WTC11 (cell line): ENCODE measurements around the gene SORCS2. TPM values are rescaled to one million over a fixed set of nuclear protein-coding genes. Genes with fewer than 3 reads are reported as not detected.

Experiments
- ATAC-seq: fragments of 200-7000 bp; cut with Tn5 transposase; 2 replicates; pipeline ENCODE4 v1.10.0; 2021; ENCODE audit warnings: mild to moderate bottlenecking, moderate library complexity
- CTCF ChIA-PET: fragments of 300-600 bp; sonication (Branson Sonifier 250); formaldehyde crosslinking; loops from one replicate; lab custom pipeline; 2021; ENCODE audit warnings: antibody characterized with exemption; lab: Charles Lee
- POLR2A ChIA-PET: fragments of 350-600 bp; sonication (Branson Sonifier 250); formaldehyde crosslinking; loops from one replicate; lab custom pipeline; 2021; ENCODE audit warnings: antibody characterized with exemption; lab: Charles Lee
- DNase-seq: peaks from one replicate; pipeline ENCODE4 v3.0.0; 2021; ENCODE audit warnings: low spot score
- H3K27ac Mint-ChIP-seq: 2 replicates; pipeline ENCODE4 v1.8.0; 2021; ENCODE audit warnings: mixed read lengths
- H3K27me3 Mint-ChIP-seq: 2 replicates; pipeline ENCODE4 v1.8.0; 2021; ENCODE audit warnings: low read depth, mild to moderate bottlenecking, moderate library complexity, mixed read lengths
- H3K36me3 Mint-ChIP-seq: 2 replicates; pipeline ENCODE4 v1.8.0; 2021; ENCODE audit warnings: mixed read lengths
- H3K4me1 Mint-ChIP-seq: 2 replicates; pipeline ENCODE4 v1.8.0; 2022; ENCODE audit warnings: mixed read lengths
- H3K4me3 Mint-ChIP-seq: 2 replicates; pipeline ENCODE4 v1.8.0; 2021; ENCODE audit warnings: mild to moderate bottlenecking, moderate library complexity, mixed read lengths
- H3K9me3 Mint-ChIP-seq: 2 replicates; pipeline ENCODE4 v1.8.0; 2021; ENCODE audit warnings: mixed read lengths
- ATF1 ChIP-seq: sonication (generic); formaldehyde crosslinking; IDR thresholded peaks from 2 replicates; pipeline ENCODE4 v1.8.1; 2023; ENCODE audit warnings: mild to moderate bottlenecking, moderate library complexity, missing genetic modification reagents
- CDX4 ChIP-seq: fragments of 250-450 bp; sonication (Bioruptor Pico); IDR thresholded peaks from 2 replicates; pipeline ENCODE4 v1.9.0; 2021; ENCODE audit warnings: moderate library complexity, mild to moderate bottlenecking, inconsistent platforms, borderline replicate concordance
- CREB1 ChIP-seq: sonication (generic); formaldehyde crosslinking; IDR thresholded peaks from 2 replicates; pipeline ENCODE4 v1.8.0; 2023; ENCODE audit warnings: mild to moderate bottlenecking, missing genetic modification reagents
- CTCF ChIP-seq: fragments of 200-600 bp; IDR thresholded peaks from 2 replicates; pipeline ENCODE4 v1.8.0; 2022; ENCODE audit warnings: antibody characterized with exemption
- ELF4 ChIP-seq: sonication (generic); formaldehyde crosslinking; IDR thresholded peaks from 2 replicates; pipeline ENCODE4 v1.8.1; 2022; ENCODE audit warnings: low read depth, mild to moderate bottlenecking, moderate library complexity, missing genetic modification reagents
- EMX1 ChIP-seq: fragments of 250-450 bp; sonication (Bioruptor Pico); IDR thresholded peaks from 2 replicates; pipeline ENCODE4 v1.8.0; 2021; ENCODE audit warnings: mild to moderate bottlenecking
- ETV6 ChIP-seq: sonication (generic); formaldehyde crosslinking; IDR thresholded peaks from 2 replicates; pipeline ENCODE4 v1.8.1; 2022; ENCODE audit warnings: mild to moderate bottlenecking, missing genetic modification reagents
- FOXP1 ChIP-seq: sonication (generic); formaldehyde crosslinking; IDR thresholded peaks from 2 replicates; pipeline ENCODE4 v1.8.0; 2022; ENCODE audit warnings: missing genetic modification reagents, mild to moderate bottlenecking, moderate library complexity, borderline replicate concordance
- GABPB1 ChIP-seq: sonication (generic); formaldehyde crosslinking; IDR thresholded peaks from 2 replicates; pipeline ENCODE4 v1.8.1; 2023; ENCODE audit warnings: mild to moderate bottlenecking, missing genetic modification reagents
- MAX ChIP-seq: sonication (generic); formaldehyde crosslinking; IDR thresholded peaks from 2 replicates; pipeline ENCODE4 v1.8.0; 2022; ENCODE audit warnings: mild to moderate bottlenecking, missing genetic modification reagents
- NFATC4 ChIP-seq: fragments of 250-450 bp; sonication (Bioruptor Pico); IDR thresholded peaks from 2 replicates; pipeline ENCODE4 v1.9.0; 2021; ENCODE audit warnings: mild to moderate bottlenecking
- NFE2L1 ChIP-seq: sonication (generic); formaldehyde crosslinking; IDR thresholded peaks from 2 replicates; pipeline ENCODE4 v1.8.1; 2023; ENCODE audit warnings: missing genetic modification reagents
- PRRX2 ChIP-seq: fragments of 250-450 bp; sonication (Bioruptor Pico); IDR thresholded peaks from 2 replicates; pipeline ENCODE4 v1.8.0; 2021; ENCODE audit warnings: mild to moderate bottlenecking
- RELA ChIP-seq: sonication (generic); formaldehyde crosslinking; IDR thresholded peaks from 2 replicates; pipeline ENCODE4 v1.8.1; 2022; ENCODE audit warnings: missing genetic modification reagents, mild to moderate bottlenecking, borderline replicate concordance
- RORB ChIP-seq: fragments of 250-450 bp; sonication (Bioruptor Pico); IDR thresholded peaks from 2 replicates; pipeline ENCODE4 v1.9.0; 2021; ENCODE audit warnings: mild to moderate bottlenecking
- SMAD3 ChIP-seq: sonication (generic); formaldehyde crosslinking; IDR thresholded peaks from 2 replicates; pipeline ENCODE4 v1.8.0; 2022; ENCODE audit warnings: missing genetic modification reagents, mild to moderate bottlenecking, borderline replicate concordance
- SMAD4 ChIP-seq: sonication (generic); formaldehyde crosslinking; IDR thresholded peaks from 2 replicates; pipeline ENCODE4 v1.8.0; 2022; ENCODE audit warnings: mild to moderate bottlenecking, missing genetic modification reagents
- STAT6 ChIP-seq: sonication (generic); formaldehyde crosslinking; conservative IDR thresholded peaks from 2 replicates; pipeline ENCODE4 v1.8.1; 2023; ENCODE audit warnings: mild to moderate bottlenecking, low read depth, missing genetic modification reagents, moderate library complexity
- TP53 ChIP-seq: sonication (generic); formaldehyde crosslinking; IDR thresholded peaks from 2 replicates; pipeline ENCODE4 v1.8.1; 2023; ENCODE audit warnings: mild to moderate bottlenecking, missing genetic modification reagents
- ZBTB21 ChIP-seq: sonication (generic); formaldehyde crosslinking; IDR thresholded peaks from 2 replicates; pipeline ENCODE4 v1.8.1; 2023; ENCODE audit warnings: mild to moderate bottlenecking, missing genetic modification reagents, borderline replicate concordance
- ZMAT4 ChIP-seq: fragments of 250-450 bp; sonication (Bioruptor Pico); IDR thresholded peaks from 2 replicates; pipeline ENCODE4 v1.9.0; 2021; ENCODE audit warnings: mild to moderate bottlenecking
- ZNF121 ChIP-seq: sonication (generic); formaldehyde crosslinking; IDR thresholded peaks from 2 replicates; pipeline ENCODE4 v1.8.0; 2023; ENCODE audit warnings: missing genetic modification reagents
- ZNF232 ChIP-seq: sonication (generic); formaldehyde crosslinking; IDR thresholded peaks from 2 replicates; pipeline ENCODE4 v1.8.0; 2022; ENCODE audit warnings: mild to moderate bottlenecking, missing genetic modification reagents
- ZNF423 ChIP-seq: fragments of 250-450 bp; sonication (Bioruptor Pico); IDR thresholded peaks from 2 replicates; pipeline ENCODE4 v2.1.2; 2022; ENCODE audit warnings: mild to moderate bottlenecking, moderate library complexity
- total RNA-seq: library from RNA; stranded (reverse); gene quantifications from 3 replicates; pipeline ENCODE4 v1.2.3, GENCODE V29; 2021
- TF ChIP-seq, protein P1 (sequence below): sonication (generic); formaldehyde crosslinking; IDR thresholded peaks from 2 replicates; pipeline ENCODE4 v1.8.1; 2023; ENCODE audit warnings: mild to moderate bottlenecking, missing genetic modification reagents
- TF ChIP-seq, protein P2 (sequence below): sonication (generic); formaldehyde crosslinking; IDR thresholded peaks from 2 replicates; pipeline ENCODE4 v1.8.1; 2022; ENCODE audit warnings: low read depth, mild to moderate bottlenecking, moderate library complexity, missing genetic modification reagents, borderline replicate concordance
- TF ChIP-seq, protein P3 (sequence below): sonication (generic); formaldehyde crosslinking; IDR thresholded peaks from 2 replicates; pipeline ENCODE4 v1.8.0; 2022; ENCODE audit warnings: mild to moderate bottlenecking, missing genetic modification reagents

Gene SORCS2
- total RNA-seq, 1 experiment from 2014 or later: 6.6 TPM

DNA sequence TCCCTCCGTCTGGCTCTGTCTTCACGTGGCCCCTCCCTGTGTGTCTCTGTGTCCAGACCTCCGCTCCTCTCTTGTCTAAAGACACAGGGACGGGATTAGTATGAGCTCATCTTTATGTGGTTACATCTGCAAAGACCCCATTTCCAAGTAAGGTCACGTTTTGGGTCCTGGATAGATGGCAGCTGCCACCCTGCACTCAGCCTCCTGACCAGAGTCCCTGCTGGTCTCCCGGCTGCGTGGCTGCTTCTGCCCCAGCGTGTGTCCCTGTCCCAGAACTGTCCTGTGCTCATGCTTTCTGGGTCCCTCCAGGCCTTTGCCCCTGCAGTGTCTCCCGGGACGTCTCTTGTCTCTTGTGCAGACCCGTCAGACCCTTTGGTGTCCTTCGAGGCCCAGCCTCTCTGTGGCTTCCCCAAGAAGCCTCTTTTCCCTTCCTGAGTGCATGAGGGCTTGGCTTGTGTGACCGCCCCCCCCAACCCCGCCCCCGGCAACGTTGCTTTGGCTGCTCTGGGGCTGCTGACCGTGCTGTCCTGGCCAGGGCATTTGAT, 135.1 kb downstream of the SORCS2 start (continued):
- no peak for TF ChIP-seq STAT6 (CRISPR knock-in tag)
- TF ChIP-seq FOXP1 (CRISPR knock-in tag): no peak
- TF ChIP-seq MAX: no peak
- TF ChIP-seq ZMAT4 (CRISPR knock-in tag): no peak
- TF ChIP-seq ATF1 (CRISPR knock-in tag): no peak
- TF ChIP-seq RORB (CRISPR knock-in tag): no peak
- no peak for TF ChIP-seq NFE2L1 (CRISPR knock-in tag)
- no peak for TF ChIP-seq SMAD3 (CRISPR knock-in tag)
- no peak for TF ChIP-seq ZNF232 (CRISPR knock-in tag)
- TF ChIP-seq PRRX2 (CRISPR knock-in tag): no peak

GRCh38 chr4:7328162-7328912, 136.0 kb downstream of the SORCS2 start:
- ATAC-seq (no peak), DNase-seq (no peak)
- no peak overlapping the region for H3K27ac Mint-ChIP-seq
- TF ChIP-seq ZNF423 (CRISPR knock-in tag) (no peak), ETV6 (CRISPR knock-in tag) (no peak), ZBTB21 (CRISPR knock-in tag) (no peak), SMAD4 (CRISPR knock-in tag) (no peak), GABPB1 (CRISPR knock-in tag) (no peak), ELF4 (CRISPR knock-in tag) (no peak), CTCF (no peak), ZNF121 (CRISPR knock-in tag) (no peak), CREB1 (CRISPR knock-in tag) (no peak), TP53 (CRISPR knock-in tag) (no peak), EMX1 (CRISPR knock-in tag) (no peak), RELA (CRISPR knock-in tag) (no peak), MAX (no peak), NFATC4 (CRISPR knock-in tag) (no peak), CDX4 (CRISPR knock-in tag) (no peak)
- TF ChIP-seq, protein P1, sequence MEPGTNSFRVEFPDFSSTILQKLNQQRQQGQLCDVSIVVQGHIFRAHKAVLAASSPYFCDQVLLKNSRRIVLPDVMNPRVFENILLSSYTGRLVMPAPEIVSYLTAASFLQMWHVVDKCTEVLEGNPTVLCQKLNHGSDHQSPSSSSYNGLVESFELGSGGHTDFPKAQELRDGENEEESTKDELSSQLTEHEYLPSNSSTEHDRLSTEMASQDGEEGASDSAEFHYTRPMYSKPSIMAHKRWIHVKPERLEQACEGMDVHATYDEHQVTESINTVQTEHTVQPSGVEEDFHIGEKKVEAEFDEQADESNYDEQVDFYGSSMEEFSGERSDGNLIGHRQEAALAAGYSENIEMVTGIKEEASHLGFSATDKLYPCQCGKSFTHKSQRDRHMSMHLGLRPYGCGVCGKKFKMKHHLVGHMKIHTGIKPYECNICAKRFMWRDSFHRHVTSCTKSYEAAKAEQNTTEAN (CRISPR knock-in tag): no peak
- TF ChIP-seq, protein P2, sequence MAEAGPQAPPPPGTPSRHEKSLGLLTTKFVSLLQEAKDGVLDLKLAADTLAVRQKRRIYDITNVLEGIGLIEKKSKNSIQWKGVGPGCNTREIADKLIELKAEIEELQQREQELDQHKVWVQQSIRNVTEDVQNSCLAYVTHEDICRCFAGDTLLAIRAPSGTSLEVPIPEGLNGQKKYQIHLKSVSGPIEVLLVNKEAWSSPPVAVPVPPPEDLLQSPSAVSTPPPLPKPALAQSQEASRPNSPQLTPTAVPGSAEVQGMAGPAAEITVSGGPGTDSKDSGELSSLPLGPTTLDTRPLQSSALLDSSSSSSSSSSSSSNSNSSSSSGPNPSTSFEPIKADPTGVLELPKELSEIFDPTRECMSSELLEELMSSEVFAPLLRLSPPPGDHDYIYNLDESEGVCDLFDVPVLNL: no peak
- TF ChIP-seq, protein P3, sequence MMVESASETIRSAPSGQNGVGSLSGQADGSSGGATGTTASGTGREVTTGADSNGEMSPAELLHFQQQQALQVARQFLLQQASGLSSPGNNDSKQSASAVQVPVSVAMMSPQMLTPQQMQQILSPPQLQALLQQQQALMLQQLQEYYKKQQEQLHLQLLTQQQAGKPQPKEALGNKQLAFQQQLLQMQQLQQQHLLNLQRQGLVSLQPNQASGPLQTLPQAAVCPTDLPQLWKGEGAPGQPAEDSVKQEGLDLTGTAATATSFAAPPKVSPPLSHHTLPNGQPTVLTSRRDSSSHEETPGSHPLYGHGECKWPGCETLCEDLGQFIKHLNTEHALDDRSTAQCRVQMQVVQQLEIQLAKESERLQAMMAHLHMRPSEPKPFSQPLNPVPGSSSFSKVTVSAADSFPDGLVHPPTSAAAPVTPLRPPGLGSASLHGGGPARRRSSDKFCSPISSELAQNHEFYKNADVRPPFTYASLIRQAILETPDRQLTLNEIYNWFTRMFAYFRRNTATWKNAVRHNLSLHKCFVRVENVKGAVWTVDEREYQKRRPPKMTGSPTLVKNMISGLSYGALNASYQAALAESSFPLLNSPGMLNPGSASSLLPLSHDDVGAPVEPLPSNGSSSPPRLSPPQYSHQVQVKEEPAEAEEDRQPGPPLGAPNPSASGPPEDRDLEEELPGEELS: no peak

More at GRCh38 chr4:7328162-7328912, 136.0 kb downstream of the SORCS2 start:
- Mint-ChIP-seq H3K36me3 (no peaks in the 10 kb centered on the region), H3K9me3 (no peaks in the 10 kb centered on the region), H3K4me1 (no peaks in the 10 kb centered on the region), H3K27me3 (no peaks in the 10 kb centered on the region), H3K4me3 (no peak overlapping the region)
- POLR2A ChIA-PET: no interaction called here
- CTCF ChIA-PET: interaction anchor here (0.6 to 1.0 kb wide), 2 partner anchors 90 to 134 kb away, joined by 3 to 4 read pairs; no protein-coding TSS in a partner anchor
